Gastroesophageal sphincter (tissue), 4 donors: ENCODE data around the gene TGFBR3L. TPM values are rescaled to one million over a fixed set of nuclear protein-coding genes. Genes with fewer than 3 reads are reported as not detected.

Source experiments
- ATAC-seq: fragments of 150-250 bp; one replicate; pipeline ENCODE4 v1.9.1; 2016; ENCODE audit warnings: mild to moderate bottlenecking, moderate library complexity
- H3K27ac ChIP-seq, 4 donors: fragments of 200-600 bp; sonication (generic) in 3 of 4; 1 replicate in 3 of 4; 2 replicates in 1 of 4; pipeline ENCODE4 v1.5.1; 2016 to 2019
- H3K27me3 ChIP-seq: fragments of 200-600 bp; sonication (generic); one replicate; pipeline ENCODE4 v1.5.1; 2019
- H3K36me3 ChIP-seq, 2 donors: fragments of 200-600 bp; sonication (generic); one replicate each; pipeline ENCODE4 v1.5.1; 2019; ENCODE audit warnings: control low read depth in 1 of 2
- H3K4me1 ChIP-seq, 3 donors: fragments of 200-600 bp; sonication (generic); 1 replicate in 2 of 3; 2 replicates in 1 of 3; pipeline ENCODE4 v1.5.1; 2016 to 2019; ENCODE audit warnings: control low read depth in 2 of 3
- H3K4me3 ChIP-seq, 2 donors: fragments of 200-600 bp; sonication (generic); one replicate each; pipeline ENCODE4 v1.5.1; 2019; ENCODE audit warnings: mild to moderate bottlenecking in 1 of 2, moderate library complexity in 1 of 2
- H3K9me3 ChIP-seq, 3 donors: fragments of 200-600 bp; sonication (generic); one replicate each; pipeline ENCODE4 v1.5.1; 2017 to 2019; ENCODE audit warnings: control low read depth in 2 of 3
- CTCF ChIP-seq, 4 experiments: fragments of 200-600 bp in 2 of 4; fragments of 450-650 bp in 2 of 4; sonication (generic) in 1 of 4; IDR thresholded peaks; one replicate each; pipeline ENCODE4 v1.5.1; 2017 to 2019; ENCODE audit warnings: antibody characterized with exemption in 4 of 4, mild to moderate bottlenecking in 2 of 4, moderate library complexity in 2 of 4
- EP300 ChIP-seq: sonication (generic); formaldehyde crosslinking; IDR thresholded peaks from one replicate; pipeline ENCODE4 v1.6.1; 2017; ENCODE audit warnings: antibody characterized with exemption, mild to moderate bottlenecking
- POLR2A ChIP-seq, 2 donors: fragments of 450-650 bp; IDR thresholded peaks; one replicate each; pipeline ENCODE4 v1.6.1; 2017; ENCODE audit warnings: antibody characterized with exemption in 2 of 2, mild to moderate bottlenecking in 2 of 2, moderate library complexity in 1 of 2
- POLR2AphosphoS5 ChIP-seq: sonication (generic); formaldehyde crosslinking; IDR thresholded peaks from one replicate; pipeline ENCODE4 v1.6.1; 2017; ENCODE audit warnings: antibody characterized with exemption
- WGBS, 2 donors: methylation state at CpG; one replicate each; pipeline ENCODE4 v1.1.5; 2018; ENCODE audit warnings: low coverage in 1 of 2; 5-methylcytosine and 5-hydroxymethylcytosine counted together
- total RNA-seq, 4 donors: library from RNA; depleted of rRNA; stranded (reverse); fragments of >200 nt; gene quantifications; one replicate each; pipeline ENCODE4 v1.1.0, GENCODE V29; 2016

TGFBR3L gene
- total RNA-seq, 4 donors from 2014 or later: 2.8 to 8.5 (median 5.4) TPM

GRCh38 chr19:7965921-7966665 lies 51.5 kb downstream of the TGFBR3L start:
- no peak overlapping the region for H3K27ac ChIP-seq
- no peak for TF ChIP-seq POLR2AphosphoS5
- TF ChIP-seq POLR2A (IDR thresholded peaks at IDR 0.05): no peak
- no peak for TF ChIP-seq CTCF (IDR thresholded peaks at IDR 0.05)
- TF ChIP-seq EP300: no peak
- no peak for ATAC-seq
- H3K9me3 ChIP-seq: no peaks in the 10 kb centered on the region
- no peaks in the 10 kb centered on the region for H3K27me3 ChIP-seq
- WGBS, 2 donors: 79 to 86% methylated on average over 9 to 12 of the region's 12 CpGs
- H3K4me1 ChIP-seq: no peaks in the 10 kb centered on the region
- H3K4me3 ChIP-seq: no peak overlapping the region
- H3K36me3 ChIP-seq: peaks cover 0 to 97% of the 10 kb centered on the region in 2 donors

- whole genome bisulfite sequencing, 2 donors: 86 to 100% methylated on average over 1 of the region's 15 CpGs
- Histone ChIP-seq H3K4me1 (no peaks in the 10 kb centered on the region), H3K9me3 (no peaks in the 10 kb centered on the region), H3K36me3 (peaks cover 0 to 97% of the 10 kb centered on the region in 2 donors), H3K4me3 (no peak overlapping the region), H3K27me3 (no peaks in the 10 kb centered on the region), H3K27ac (no peak overlapping the region)
- TF ChIP-seq EP300: no peak
- no peak for ATAC-seq
Measured at GRCh38 chr19:7968008-7968795, 53.6 kb downstream of the TGFBR3L start.

Other genes starting within 250 kb of the TGFBR3L start
- gene RETN, start 245.8 kb upstream of the TGFBR3L start, total RNA-seq: not detected
- 1 to 10 TPM in 1 of 4 donors, under 1 TPM in 2, not detected in 1; 0.67 to 1.2 (median 0.96) TPM for gene MCEMP1, start 237.7 kb upstream of the TGFBR3L start, total RNA-seq
- gene TRAPPC5, start 234.0 kb upstream of the TGFBR3L start, total RNA-seq: 10 to 100 TPM; 56.0 to 69.0 (median 64.0) TPM
- gene FCER2, start 212.7 kb upstream of the TGFBR3L start, total RNA-seq: 1 to 10 TPM in 1 of 4 donors, not detected in 3; 1.2 TPM
- 1 to 10 TPM in 3 of 4 donors, not detected in 1; 1.1 to 6.8 (median 5.5) TPM for gene CLEC4G, start 182.7 kb upstream of the TGFBR3L start, total RNA-seq
- gene CD209, start 167.3 kb upstream of the TGFBR3L start, total RNA-seq: 10 to 100 TPM in 2 of 4 donors, 1 to 10 TPM in 1, under 1 TPM in 1; 0.78 to 11.4 (median 8.0) TPM
- not detected for gene CLEC4M, start 151.6 kb upstream of the TGFBR3L start, total RNA-seq
- 10 to 100 TPM; 17.3 to 46.3 (median 22.2) TPM for gene EVI5L, start 84.6 kb upstream of the TGFBR3L start, total RNA-seq
- gene PRR36, start 40.4 kb upstream of the TGFBR3L start, total RNA-seq: not detected
- under 1 TPM; 0.13 to 0.32 (median 0.29) TPM for gene LRRC8E, start 26.3 kb upstream of the TGFBR3L start, total RNA-seq
- 10 to 100 TPM; 13.9 to 23.4 (median 17.9) TPM for gene MAP2K7, start 11.0 kb upstream of the TGFBR3L start, total RNA-seq
- gene SNAPC2, start 5.5 kb downstream of the TGFBR3L start, total RNA-seq: 10 to 100 TPM; 29.5 to 37.7 (median 33.4) TPM
- 10 to 100 TPM; 18.3 to 33.3 (median 26.4) TPM for gene CTXN1, start 11.3 kb downstream of the TGFBR3L start, total RNA-seq
- 100 to 1,000 TPM in 1 of 4 donors, 10 to 100 TPM in 3; 65.7 to 108 (median 86.4) TPM for gene TIMM44, start 28.8 kb downstream of the TGFBR3L start, total RNA-seq
- 10 to 100 TPM; 30.8 to 62.5 (median 34.6) TPM for gene ELAVL1, start 90.8 kb downstream of the TGFBR3L start, total RNA-seq
- gene CCL25, start 137.9 kb downstream of the TGFBR3L start, total RNA-seq: not detected
- gene FBN3, start 234.8 kb downstream of the TGFBR3L start, total RNA-seq: under 1 TPM in 1 of 4 donors, not detected in 3; 0.02 TPM